Bronchial epithelial cell (primary cell): ENCODE results near the gene TNF. TPM values are rescaled to one million over a fixed set of nuclear protein-coding genes. Genes with fewer than 3 reads are reported as not detected.

Experiments used
- DNase-seq: peaks from one replicate; pipeline ENCODE4 v3.0.0-alpha.2; 2010; ENCODE audit warnings: low read depth
- FAIRE-seq: peaks from 2 replicates; lab custom pipeline; 2011; peaks lifted over from hg19 to GRCh38; lab: Jason Lieb, UNC
- H3K27me3 ChIP-seq: 2 replicates; pipeline ENCODE4 v1.5.1; 2011; ENCODE audit warnings: low read length; ENCODE audit not compliant: control insufficient read depth, insufficient read depth
- H3K36me3 ChIP-seq: 2 replicates; pipeline ENCODE4 v1.5.1; 2011; ENCODE audit warnings: low read length; ENCODE audit not compliant: control insufficient read depth, insufficient read depth
- H3K4me3 ChIP-seq: 2 replicates; pipeline ENCODE4 v1.5.1; 2011; ENCODE audit warnings: mild to moderate bottlenecking, low read depth, low read length, control low read depth
- total RNA-seq: library from RNA; depleted of rRNA; stranded (reverse); fragments of >200 nt; gene quantifications from 2 replicates; pipeline ENCODE4 v1.2.1, GENCODE V29; 2014
- TF ChIP-seq, protein P1 (sequence below): IDR thresholded peaks from 2 replicates; pipeline ENCODE4 v1.5.1; 2011; ENCODE audit warnings: mild to moderate bottlenecking, moderate library complexity, low read length, control low read depth, inconsistent platforms; ENCODE audit not compliant: insufficient read depth, severe bottlenecking

TNF gene
- total RNA-seq, 1 donor from 2014 or later = not detected

DNA sequence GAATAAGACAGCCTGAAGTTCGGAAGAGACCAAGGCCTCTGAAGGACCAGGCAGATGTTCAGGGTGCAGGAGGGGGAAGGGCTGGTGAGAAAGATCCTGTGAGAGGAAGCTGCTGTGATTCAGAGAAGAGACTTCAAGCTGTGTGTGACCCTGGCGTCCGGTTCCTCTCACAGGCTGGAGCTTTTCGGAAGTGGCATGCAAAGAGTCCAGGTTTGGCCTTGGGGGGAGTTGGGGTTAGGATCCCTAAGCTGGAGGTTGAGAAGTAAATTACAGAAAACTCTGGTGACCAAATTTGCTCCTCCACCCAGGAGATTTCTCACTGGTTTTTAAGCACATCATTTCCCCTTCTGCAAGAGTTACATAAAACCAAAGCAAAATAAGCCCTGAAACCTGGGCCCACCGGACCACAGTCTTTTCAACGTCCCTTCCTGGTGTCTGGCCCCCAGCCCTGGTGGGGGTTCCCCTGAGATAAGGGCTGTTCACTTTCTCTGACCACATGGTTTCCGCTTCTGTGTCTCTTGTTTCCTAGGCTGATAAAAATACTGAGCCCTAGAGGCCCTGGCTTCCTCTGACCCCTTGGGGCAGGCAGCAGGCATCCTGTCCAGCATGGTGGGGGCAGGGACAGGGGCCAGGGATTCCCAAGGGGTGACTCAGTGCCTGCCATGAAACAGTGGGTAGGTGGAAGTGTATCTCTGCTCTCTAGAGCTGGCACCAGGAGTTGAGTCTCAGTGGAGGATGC lies 15.2 kb upstream of the TNF start:
- no peaks in the 10 kb centered on the region for H3K27me3 ChIP-seq
- H3K4me3 ChIP-seq = no peak overlapping the region
- peak; percentile 44 for DNase-seq
- TF ChIP-seq, protein P1, sequence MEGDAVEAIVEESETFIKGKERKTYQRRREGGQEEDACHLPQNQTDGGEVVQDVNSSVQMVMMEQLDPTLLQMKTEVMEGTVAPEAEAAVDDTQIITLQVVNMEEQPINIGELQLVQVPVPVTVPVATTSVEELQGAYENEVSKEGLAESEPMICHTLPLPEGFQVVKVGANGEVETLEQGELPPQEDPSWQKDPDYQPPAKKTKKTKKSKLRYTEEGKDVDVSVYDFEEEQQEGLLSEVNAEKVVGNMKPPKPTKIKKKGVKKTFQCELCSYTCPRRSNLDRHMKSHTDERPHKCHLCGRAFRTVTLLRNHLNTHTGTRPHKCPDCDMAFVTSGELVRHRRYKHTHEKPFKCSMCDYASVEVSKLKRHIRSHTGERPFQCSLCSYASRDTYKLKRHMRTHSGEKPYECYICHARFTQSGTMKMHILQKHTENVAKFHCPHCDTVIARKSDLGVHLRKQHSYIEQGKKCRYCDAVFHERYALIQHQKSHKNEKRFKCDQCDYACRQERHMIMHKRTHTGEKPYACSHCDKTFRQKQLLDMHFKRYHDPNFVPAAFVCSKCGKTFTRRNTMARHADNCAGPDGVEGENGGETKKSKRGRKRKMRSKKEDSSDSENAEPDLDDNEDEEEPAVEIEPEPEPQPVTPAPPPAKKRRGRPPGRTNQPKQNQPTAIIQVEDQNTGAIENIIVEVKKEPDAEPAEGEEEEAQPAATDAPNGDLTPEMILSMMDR = no peak
- H3K36me3 ChIP-seq = peaks cover 15% of the 10 kb centered on the region
- FAIRE-seq = no peak

DNA sequence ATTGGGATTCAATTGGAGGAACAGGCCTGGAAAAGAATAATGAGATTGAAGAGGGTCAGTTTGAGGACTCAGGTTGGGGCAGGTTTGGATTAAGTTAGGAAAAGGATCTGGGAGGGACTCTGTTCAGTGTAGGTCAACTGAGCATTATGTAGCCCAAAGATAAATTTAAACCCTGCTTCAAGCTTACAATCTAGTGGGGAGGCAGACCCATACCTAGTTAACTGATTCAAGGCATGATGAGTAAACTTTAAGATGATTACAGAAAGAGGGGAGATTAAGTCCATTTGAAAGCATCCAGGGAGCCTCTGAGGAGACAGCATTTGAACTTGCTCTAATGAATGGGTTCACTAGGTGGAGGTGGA lies 14.7 kb upstream of the TNF start:
- FAIRE-seq = no peak
- H3K27me3 ChIP-seq = no peaks in the 10 kb centered on the region
- peaks cover 15% of the 10 kb centered on the region for H3K36me3 ChIP-seq
- no peak for DNase-seq
- TF ChIP-seq, protein P1 = no peak
- H3K4me3 ChIP-seq = no peak overlapping the region

DNA sequence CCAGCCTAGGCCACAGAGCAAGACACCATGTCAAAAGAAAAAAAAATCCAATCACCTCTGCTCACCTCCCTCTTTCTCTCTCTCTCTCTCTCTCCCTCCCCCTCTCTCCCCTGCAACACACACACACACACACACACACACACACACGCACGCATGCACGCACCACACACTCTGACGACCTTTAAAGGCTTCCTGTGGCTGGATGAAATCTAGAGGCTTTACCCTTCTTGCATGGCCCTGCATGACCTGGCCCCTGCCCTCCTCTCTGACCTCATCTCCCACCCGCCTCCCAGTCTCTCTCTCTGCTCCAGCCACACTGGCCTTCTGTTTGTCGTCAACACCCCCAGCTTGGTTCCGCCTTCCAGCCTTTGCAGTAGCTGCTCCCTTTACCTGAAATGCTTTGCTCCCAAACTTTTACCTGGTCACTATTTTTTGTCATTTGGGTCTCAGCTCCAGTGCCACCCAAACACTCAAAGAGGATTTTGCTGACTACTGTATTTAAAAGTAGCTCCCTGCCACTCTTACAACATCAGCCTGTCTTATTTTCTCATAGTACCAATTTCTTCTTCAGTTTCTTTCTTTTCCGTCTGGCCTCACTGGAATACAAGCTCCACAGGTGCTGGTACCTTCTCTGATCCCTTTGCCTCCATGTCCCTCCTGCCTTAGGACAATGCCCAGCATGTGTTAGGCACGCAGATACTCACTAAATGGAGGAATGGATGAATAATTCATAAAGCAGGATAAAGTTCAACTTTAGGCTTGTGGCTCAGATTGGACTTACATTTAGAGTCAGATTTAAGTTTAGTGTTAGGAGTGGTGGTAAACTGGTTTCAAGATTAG lies 7.6 kb upstream of the TNF start:
- Histone ChIP-seq H3K4me3 (no peak overlapping the region), H3K27me3 (no peaks in the 10 kb centered on the region), H3K36me3 (no peaks in the 10 kb centered on the region)
- FAIRE-seq = no peak
- TF ChIP-seq, protein P1 = no peak
- DNase-seq = no peak

DNA sequence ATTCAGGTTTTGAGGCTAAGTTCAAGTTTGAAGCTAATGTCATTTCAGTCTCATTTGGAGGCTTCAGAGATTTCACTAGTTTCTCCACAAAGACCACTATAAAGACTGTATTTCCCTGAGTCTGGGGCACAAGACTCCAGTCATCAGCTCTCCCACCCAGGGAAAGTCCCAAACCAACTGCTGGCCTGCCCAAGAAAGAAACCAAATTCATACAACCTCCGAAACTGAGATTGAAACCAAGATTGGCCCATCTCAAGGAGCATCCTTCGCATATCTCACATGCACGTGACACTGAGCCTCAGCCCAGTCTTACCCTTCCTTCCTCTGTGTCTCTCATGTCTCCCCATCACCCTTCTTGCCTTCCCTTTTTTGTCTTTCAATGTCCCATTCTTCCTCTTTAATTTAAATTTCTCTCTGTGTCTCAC lies 6.8 kb upstream of the TNF start:
- FAIRE-seq (no peak), DNase-seq (no peak)
- Histone ChIP-seq H3K27me3 (no peaks in the 10 kb centered on the region), H3K36me3 (no peaks in the 10 kb centered on the region), H3K4me3 (no peak overlapping the region)
- TF ChIP-seq, protein P1 = no peak

DNA sequence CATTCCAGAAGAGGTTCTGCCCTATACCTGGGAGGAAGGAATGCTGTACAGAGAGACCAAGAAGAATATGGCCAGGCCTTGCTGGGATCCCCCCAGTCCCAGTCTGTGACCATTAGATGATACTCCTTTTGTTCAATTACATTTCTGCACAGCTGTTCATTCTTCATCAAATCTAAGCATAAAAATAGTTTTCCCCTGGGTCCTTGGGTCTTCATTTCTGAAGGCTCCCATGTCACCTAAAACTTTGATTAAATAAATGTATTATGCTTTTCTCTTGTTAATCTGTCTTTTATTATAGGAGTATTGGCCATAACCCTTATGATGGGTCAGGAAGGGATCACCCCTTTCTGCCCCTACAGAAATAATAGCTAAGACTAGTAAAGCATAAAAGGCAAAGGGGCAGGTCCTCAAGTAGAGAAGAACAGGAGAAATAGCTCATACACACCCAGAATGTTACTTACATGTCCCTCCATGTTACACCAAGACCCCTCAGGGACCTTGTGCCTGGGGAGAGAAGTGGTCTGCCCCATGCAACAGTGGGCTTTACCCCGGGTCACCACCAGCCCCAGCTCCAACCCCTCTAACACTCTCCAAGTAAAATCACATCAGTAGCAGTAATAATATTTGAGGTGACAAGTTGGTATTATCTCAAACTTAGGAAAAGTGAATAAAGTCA lies 5.4 kb upstream of the TNF start:
- Histone ChIP-seq H3K27me3 (no peaks in the 10 kb centered on the region), H3K36me3 (no peaks in the 10 kb centered on the region), H3K4me3 (no peak overlapping the region)
- TF ChIP-seq, protein P1 = no peak
- DNase-seq = no peak
- no peak for FAIRE-seq
